KMS-11 (cell line): Measurements from ENCODE around the gene LARP6.
A peak's percentile ranks its signal among the peaks of the same experiment; 100 is the strongest.

Source experiments
- H2AFZ ChIP-seq: fragments of 200-600 bp; sonication (generic); 2 replicates; pipeline ENCODE4 v1.6.1; 2016; ENCODE audit warnings: antibody characterized with exemption, mixed run types, low read depth
- H3K27ac ChIP-seq: fragments of 200-600 bp; sonication (generic); 2 replicates; pipeline ENCODE4 v1.6.1; 2016; ENCODE audit warnings: mild to moderate bottlenecking, mixed run types
- H3K27me3 ChIP-seq: fragments of 200-600 bp; sonication (generic); 2 replicates; pipeline ENCODE4 v1.6.1; 2017; ENCODE audit warnings: mild to moderate bottlenecking, low read depth, mixed run types, moderate library complexity; ENCODE audit not compliant: insufficient read depth
- H3K36me3 ChIP-seq: fragments of 200-600 bp; sonication (generic); 2 replicates; pipeline ENCODE4 v1.6.1; 2017; ENCODE audit warnings: mild to moderate bottlenecking, mixed run types; ENCODE audit not compliant: insufficient read depth
- H3K4me1 ChIP-seq: fragments of 200-600 bp; sonication (generic); 2 replicates; pipeline ENCODE4 v1.6.1; 2016; ENCODE audit warnings: mild to moderate bottlenecking, low read depth, mixed run types; ENCODE audit not compliant: poor library complexity, severe bottlenecking
- H3K4me2 ChIP-seq: fragments of 200-600 bp; sonication (generic); 2 replicates; pipeline ENCODE4 v1.7.0; 2016; ENCODE audit warnings: mild to moderate bottlenecking, mixed run types
- H3K4me3 ChIP-seq: fragments of 200-600 bp; sonication (generic); IDR thresholded peaks from 2 replicates; pipeline ENCODE4 v1.6.1; 2017; ENCODE audit warnings: low read depth, low read length, mixed read lengths; ENCODE audit not compliant: insufficient read depth
- H3K79me2 ChIP-seq: fragments of 200-600 bp; sonication (generic); 2 replicates; pipeline ENCODE4 v1.6.1; 2016; ENCODE audit warnings: low read depth, mixed run types; ENCODE audit not compliant: insufficient read depth
- H3K9ac ChIP-seq: fragments of 200-600 bp; sonication (generic); 2 replicates; pipeline ENCODE4 v1.6.1; 2016; ENCODE audit warnings: mild to moderate bottlenecking, mixed run types
- H4K20me1 ChIP-seq: fragments of 200-600 bp; sonication (generic); 2 replicates; pipeline ENCODE4 v1.6.1; 2016; ENCODE audit warnings: mild to moderate bottlenecking, mixed run types; ENCODE audit not compliant: insufficient read depth
- TF ChIP-seq, protein P1 (sequence below): fragments of 200-600 bp; sonication (generic); conservative IDR thresholded peaks from 2 replicates; pipeline ENCODE4 v1.6.1; 2017; ENCODE audit warnings: low read depth, mild to moderate bottlenecking, antibody characterized with exemption, low read length, moderate library complexity, mixed read lengths

The LARP6 gene

DNA sequence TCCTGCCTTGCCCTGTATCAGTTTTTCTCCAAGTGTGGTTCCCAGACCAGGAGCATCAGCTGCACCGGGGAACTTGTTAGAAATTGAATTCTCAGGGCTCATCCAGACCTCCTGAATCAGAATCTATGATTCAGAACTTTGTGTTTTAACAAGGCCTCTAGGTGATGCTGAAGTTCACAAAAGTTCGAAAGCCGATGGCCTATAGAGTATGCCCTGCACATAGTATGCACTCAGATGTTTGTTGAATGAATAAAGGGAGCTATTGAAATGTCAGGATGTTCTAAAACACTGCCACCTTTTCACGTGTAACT, 664 bp upstream of the LARP6 start:
- H3K27me3 ChIP-seq = no peaks in the 10 kb centered on the region
- H3K79me2 ChIP-seq = no peaks in the 10 kb centered on the region
- H3K4me2 ChIP-seq = peak overlapping the region; percentile 64
- H2AFZ ChIP-seq = peak overlapping the region; percentile 92
- no peaks in the 10 kb centered on the region for H3K4me1 ChIP-seq
- TF ChIP-seq, protein P1, sequence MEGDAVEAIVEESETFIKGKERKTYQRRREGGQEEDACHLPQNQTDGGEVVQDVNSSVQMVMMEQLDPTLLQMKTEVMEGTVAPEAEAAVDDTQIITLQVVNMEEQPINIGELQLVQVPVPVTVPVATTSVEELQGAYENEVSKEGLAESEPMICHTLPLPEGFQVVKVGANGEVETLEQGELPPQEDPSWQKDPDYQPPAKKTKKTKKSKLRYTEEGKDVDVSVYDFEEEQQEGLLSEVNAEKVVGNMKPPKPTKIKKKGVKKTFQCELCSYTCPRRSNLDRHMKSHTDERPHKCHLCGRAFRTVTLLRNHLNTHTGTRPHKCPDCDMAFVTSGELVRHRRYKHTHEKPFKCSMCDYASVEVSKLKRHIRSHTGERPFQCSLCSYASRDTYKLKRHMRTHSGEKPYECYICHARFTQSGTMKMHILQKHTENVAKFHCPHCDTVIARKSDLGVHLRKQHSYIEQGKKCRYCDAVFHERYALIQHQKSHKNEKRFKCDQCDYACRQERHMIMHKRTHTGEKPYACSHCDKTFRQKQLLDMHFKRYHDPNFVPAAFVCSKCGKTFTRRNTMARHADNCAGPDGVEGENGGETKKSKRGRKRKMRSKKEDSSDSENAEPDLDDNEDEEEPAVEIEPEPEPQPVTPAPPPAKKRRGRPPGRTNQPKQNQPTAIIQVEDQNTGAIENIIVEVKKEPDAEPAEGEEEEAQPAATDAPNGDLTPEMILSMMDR = no peak
- H3K27ac ChIP-seq = no peak overlapping the region
- no peaks in the 10 kb centered on the region for H4K20me1 ChIP-seq
- peak overlapping the region; percentile 32; the same call in 1 of the 2 replicates for H3K9ac ChIP-seq
- no peak overlapping the region for H3K4me3 ChIP-seq
- no peaks in the 10 kb centered on the region for H3K36me3 ChIP-seq

DNA sequence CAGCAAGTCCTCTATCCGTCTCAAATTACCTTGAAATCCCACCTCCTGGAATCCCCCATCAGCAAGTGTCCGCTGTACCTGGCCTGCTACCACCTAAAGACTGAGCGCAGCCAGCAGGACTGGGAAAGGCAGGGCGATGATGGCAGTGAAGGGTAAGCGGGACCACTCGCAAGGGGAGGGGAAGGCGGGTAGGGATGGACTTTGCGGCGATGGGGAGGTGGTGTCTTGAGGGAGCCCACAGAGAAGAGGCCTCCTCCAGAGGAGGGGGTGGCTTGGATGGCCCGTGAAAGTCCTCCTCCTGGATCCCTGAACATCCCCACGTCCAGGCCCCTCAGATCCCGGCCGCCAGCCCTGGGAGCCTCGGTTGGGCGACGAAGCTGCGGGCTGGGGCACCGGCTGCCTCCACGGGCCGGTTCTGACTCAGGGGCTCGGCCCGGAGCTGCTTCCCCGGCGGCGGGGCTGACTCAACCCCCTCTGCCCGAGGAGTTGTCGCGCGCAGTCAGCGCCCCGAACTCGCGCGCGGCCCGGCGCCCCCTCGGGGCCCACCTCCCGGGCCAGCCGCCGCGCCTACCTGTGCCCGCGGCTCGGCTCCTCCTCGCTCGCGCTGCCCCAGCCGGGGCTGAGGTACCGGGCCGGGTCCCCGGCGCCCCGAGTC, 512 bp downstream of the LARP6 start:
- no peaks in the 10 kb centered on the region for H3K79me2 ChIP-seq
- no peaks in the 10 kb centered on the region for H4K20me1 ChIP-seq
- TF ChIP-seq, protein P1 = no peak
- H3K9ac ChIP-seq = peak overlapping the region; percentile 35; the same call in 1 of the 2 replicates
- H3K27ac ChIP-seq = no peak overlapping the region
- peak overlapping the region; percentile 42 for H3K4me2 ChIP-seq
- no peaks in the 10 kb centered on the region for H3K27me3 ChIP-seq
- H2AFZ ChIP-seq = peak overlapping the region; percentile 61; the same call in 1 of the 2 replicates
- no peaks in the 10 kb centered on the region for H3K4me1 ChIP-seq
- H3K36me3 ChIP-seq = no peaks in the 10 kb centered on the region
- no peak overlapping the region for H3K4me3 ChIP-seq

DNA sequence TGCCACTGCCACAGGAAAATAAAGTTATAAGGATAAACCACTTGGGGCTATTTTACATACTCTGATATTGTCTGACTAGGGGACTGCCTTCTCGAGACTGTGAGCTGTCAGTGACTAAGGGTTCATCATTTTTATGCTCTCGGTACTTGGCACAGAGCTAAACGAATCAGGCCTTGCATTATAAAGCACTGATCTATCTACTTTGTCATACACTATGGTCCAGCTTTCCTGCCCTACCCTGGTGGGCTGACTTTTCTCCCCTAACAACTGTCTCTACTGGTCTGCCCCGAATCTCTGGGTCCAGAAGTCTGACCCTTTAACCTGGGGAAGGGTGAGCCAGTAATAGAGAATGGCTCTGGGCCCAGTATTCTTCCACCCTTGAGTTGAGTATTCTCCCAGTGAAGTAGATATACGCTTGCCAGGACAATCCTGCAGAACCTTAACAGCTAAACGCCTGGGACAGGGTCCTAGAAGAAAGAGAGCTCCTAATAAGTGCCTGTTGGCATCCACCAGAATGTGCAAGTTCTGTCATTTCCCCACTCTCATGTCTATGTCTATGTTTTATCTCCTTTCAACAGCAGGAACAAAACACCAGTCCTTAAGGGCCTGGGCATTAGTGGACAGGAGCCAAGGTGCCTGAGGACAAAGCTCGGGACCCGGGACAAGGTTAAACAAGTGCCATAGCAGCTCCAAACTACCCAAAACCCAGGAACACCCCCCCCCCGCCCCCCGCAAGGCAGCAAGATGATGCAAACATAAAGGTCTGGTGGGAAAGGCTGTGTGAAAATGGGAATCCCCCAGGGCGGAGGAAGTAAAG, 1.2 kb downstream of the LARP6 start:
- no peaks in the 10 kb centered on the region for H3K4me1 ChIP-seq
- H3K36me3 ChIP-seq = no peaks in the 10 kb centered on the region
- TF ChIP-seq, protein P1 = no peak
- no peak overlapping the region for H3K4me3 ChIP-seq
- no peak overlapping the region for H3K9ac ChIP-seq
- H2AFZ ChIP-seq = no peak overlapping the region
- H3K79me2 ChIP-seq = no peaks in the 10 kb centered on the region
- H3K27me3 ChIP-seq = no peaks in the 10 kb centered on the region
- H3K4me2 ChIP-seq = no peak overlapping the region; the same call in 1 of the 2 replicates
- no peak overlapping the region for H3K27ac ChIP-seq
- no peaks in the 10 kb centered on the region for H4K20me1 ChIP-seq

DNA sequence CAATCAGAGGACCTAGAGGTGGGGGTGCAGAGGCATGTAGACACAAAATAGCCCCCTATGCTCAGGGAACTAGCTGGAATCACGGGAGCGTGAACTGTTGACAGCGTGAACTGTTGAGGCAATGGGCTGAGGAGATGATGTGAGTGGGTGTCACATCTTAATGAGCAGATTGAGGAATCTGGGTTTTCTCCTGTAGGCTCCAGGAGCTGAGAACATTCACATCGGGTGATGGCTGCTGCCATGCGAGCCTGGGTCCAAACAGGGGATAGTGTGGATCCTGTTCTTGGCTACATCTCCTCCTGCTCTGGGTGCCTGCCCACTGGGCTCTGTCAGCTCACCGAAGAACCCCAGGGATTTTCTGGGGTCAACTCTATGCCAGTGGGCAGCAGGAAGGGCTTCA, 2.1 kb downstream of the LARP6 start:
- no peak overlapping the region for H3K9ac ChIP-seq
- H2AFZ ChIP-seq = no peak overlapping the region
- H3K27ac ChIP-seq = no peak overlapping the region
- no peaks in the 10 kb centered on the region for H4K20me1 ChIP-seq
- TF ChIP-seq, protein P1 = no peak
- no peak overlapping the region for H3K4me2 ChIP-seq
- H3K36me3 ChIP-seq = no peaks in the 10 kb centered on the region
- no peaks in the 10 kb centered on the region for H3K4me1 ChIP-seq
- no peaks in the 10 kb centered on the region for H3K27me3 ChIP-seq
- no peak overlapping the region for H3K4me3 ChIP-seq
- H3K79me2 ChIP-seq = no peaks in the 10 kb centered on the region
